LNCAP (cell line): ENCODE measurements around the gene RXRA.

Experiments used
- CTCF ChIP-seq: fragments of 450-650 bp; IDR thresholded peaks from 2 replicates; pipeline ENCODE4 v1.5.1; 2017; ENCODE audit warnings: mild to moderate bottlenecking

The RXRA gene

GRCh38 chr9:134346840-134347583, 20.8 kb downstream of the RXRA start:
- no peak for TF ChIP-seq CTCF

GRCh38 chr9:134347996-134348395, 21.7 kb downstream of the RXRA start:
- TF ChIP-seq CTCF = no peak

- no peak for TF ChIP-seq CTCF
Observed at GRCh38 chr9:134348404-134349155, 22.3 kb downstream of the RXRA start.

- TF ChIP-seq CTCF = no peak
Observed at GRCh38 chr9:134349936-134350335, 23.7 kb downstream of the RXRA start.

- TF ChIP-seq CTCF = no peak
Observed at GRCh38 chr9:134350416-134350994, 24.2 kb downstream of the RXRA start.

GRCh38 chr9:134351606-134352176, 25.4 kb downstream of the RXRA start:
- TF ChIP-seq CTCF = no peak

GRCh38 chr9:134352247-134352933, 26.1 kb downstream of the RXRA start:
- TF ChIP-seq CTCF = no peak
